GM20431 (cell line): Measurements from ENCODE around the gene VSTM2A.
"Not testable (repeated sequence)": the region's sequence is repeated elsewhere in the genome, so short reads cannot be mapped to it uniquely, and the experiment has no call there.

Experiments
- in situ Hi-C: fragments of 300-500 bp; cut with MseI, MboI; formaldehyde crosslinking; loops from one replicate; pipeline ENCODE4 v1.15.0; 2020; ENCODE audit warnings: low sequenced_read_pairs; ENCODE audit not compliant: unreplicated experiment

Gene VSTM2A

GRCh38 chr7:54541669-54542625, at the start of gene VSTM2A:
VSTM2A (plus strand) TSS chr7:54542375; CDS start chr7:54542731, 356 bp downstream.
- in situ Hi-C loops, result no loop called here

- in situ Hi-C loops, result not testable (repeated sequence)
Measured at GRCh38 chr7:54504531-54504930, 37.6 kb upstream of the VSTM2A start.

- in situ Hi-C loops, result no loop called here
Measured at GRCh38 chr7:54529568-54529967, 12.6 kb upstream of the VSTM2A start.

- in situ Hi-C loops, result no loop called here
Measured at GRCh38 chr7:54538122-54538521, 4.1 kb upstream of the VSTM2A start.

- in situ Hi-C loops, result no loop called here
Measured at GRCh38 chr7:54543051-54543488, 895 bp downstream of the VSTM2A start.

- in situ Hi-C loops, result no loop called here
Measured at GRCh38 chr7:54544149-54544526, 2.0 kb downstream of the VSTM2A start.

- in situ Hi-C loops, result no loop called here
Measured at GRCh38 chr7:54544527-54545240, 2.5 kb downstream of the VSTM2A start.

- in situ Hi-C loops, result no loop called here
Measured at GRCh38 chr7:54545241-54545563, 3.0 kb downstream of the VSTM2A start.

GRCh38 chr7:54546081-54546985, 4.2 kb downstream of the VSTM2A start:
- in situ Hi-C loops, result no loop called here

- in situ Hi-C loops, result no loop called here
Measured at GRCh38 chr7:54546986-54547314, 4.8 kb downstream of the VSTM2A start.

GRCh38 chr7:54550471-54550870, 8.3 kb downstream of the VSTM2A start:
- in situ Hi-C loops, result no loop called here

- in situ Hi-C loops, result no loop called here
Measured at GRCh38 chr7:54556121-54556520, 13.9 kb downstream of the VSTM2A start.

- in situ Hi-C loops, result no loop called here
Measured at GRCh38 chr7:54559401-54559800, 17.2 kb downstream of the VSTM2A start.

GRCh38 chr7:54560198-54560597, 18.0 kb downstream of the VSTM2A start:
- in situ Hi-C loops, result no loop called here

GRCh38 chr7:54560723-54561122, 18.5 kb downstream of the VSTM2A start:
- in situ Hi-C loops, result no loop called here

GRCh38 chr7:54563329-54563916, 21.2 kb downstream of the VSTM2A start:
- in situ Hi-C loops, result no loop called here

- in situ Hi-C loops, result no loop called here
Measured at GRCh38 chr7:54565432-54565831, 23.3 kb downstream of the VSTM2A start.

- in situ Hi-C loops, result no loop called here
Measured at GRCh38 chr7:54581511-54581910, 39.3 kb downstream of the VSTM2A start.

- in situ Hi-C loops, result no loop called here
Measured at GRCh38 chr7:54591404-54592386, 49.5 kb downstream of the VSTM2A start.
